OCI-LY1 (cell line): ENCODE measurements around the gene RUNX3.

Source experiments
- H2AFZ ChIP-seq: fragments of 200-600 bp; sonication (generic), shearing (Covaris generic); 2 replicates; pipeline ENCODE4 v1.6.0; 2014; ENCODE audit warnings: antibody characterized with exemption, mild to moderate bottlenecking, low read length
- H3F3A ChIP-seq: fragments of 200-600 bp; sonication (generic), shearing (Covaris generic); 2 replicates; pipeline ENCODE4 v1.6.0; 2014; ENCODE audit warnings: mild to moderate bottlenecking, antibody characterized with exemption, low read length, moderate library complexity; ENCODE audit not compliant: insufficient read depth
- H3K27ac ChIP-seq: fragments of 200-600 bp; sonication (generic); 2 replicates; pipeline ENCODE4 v1.5.1; 2014; ENCODE audit warnings: low read length, mixed run types, mild to moderate bottlenecking, low read depth; ENCODE audit not compliant: poor library complexity, severe bottlenecking
- H3K27me3 ChIP-seq: fragments of 200-600 bp; sonication (generic); 2 replicates; pipeline ENCODE4 v1.6.0; 2014; ENCODE audit warnings: antibody characterized with exemption, mild to moderate bottlenecking, low read length, moderate library complexity; ENCODE audit not compliant: insufficient read depth
- H3K36me3 ChIP-seq: fragments of 200-600 bp; sonication (generic); 2 replicates; pipeline ENCODE4 v1.6.1; 2014; ENCODE audit warnings: mild to moderate bottlenecking, antibody characterized with exemption, low read length, moderate library complexity, mixed read lengths; ENCODE audit not compliant: insufficient read depth
- H3K4me1 ChIP-seq: fragments of 200-600 bp; sonication (generic); 2 replicates; pipeline ENCODE4 v1.5.1; 2014; ENCODE audit warnings: mild to moderate bottlenecking, low read length, moderate library complexity; ENCODE audit not compliant: insufficient read depth, severe bottlenecking
- H3K4me2 ChIP-seq: fragments of 200-600 bp; sonication (generic), shearing (Covaris generic); 2 replicates; pipeline ENCODE4 v1.6.1; 2014; ENCODE audit warnings: low read length
- H3K4me3 ChIP-seq: fragments of 200-600 bp; sonication (generic); 2 replicates; pipeline ENCODE4 v1.5.1; 2014; ENCODE audit warnings: low read length, low read depth, mild to moderate bottlenecking, mixed read lengths; ENCODE audit not compliant: poor library complexity, severe bottlenecking
- H3K79me2 ChIP-seq: fragments of 200-600 bp; shearing (Covaris generic); 2 replicates; pipeline ENCODE4 v1.6.1; 2016; ENCODE audit warnings: mixed run types, low read length, mixed read lengths; ENCODE audit not compliant: insufficient read depth
- H3K9ac ChIP-seq: fragments of 200-600 bp; sonication (generic), shearing (Covaris generic); 2 replicates; pipeline ENCODE4 v1.6.1; 2014; ENCODE audit warnings: mild to moderate bottlenecking, low read length, mixed read lengths
- H3K9me2 ChIP-seq: fragments of 200-600 bp; sonication (generic), shearing (Covaris generic); 2 replicates; pipeline ENCODE4 v1.6.1; 2014; ENCODE audit warnings: low read depth, mild to moderate bottlenecking, low read length, mixed read lengths
- H3K9me3 ChIP-seq: fragments of 200-600 bp; shearing (Covaris generic); 2 replicates; pipeline ENCODE4 v1.6.1; 2014; ENCODE audit warnings: low read length, mixed read lengths
- H4K20me1 ChIP-seq: fragments of 200-600 bp; sonication (generic), shearing (Covaris generic); 2 replicates; pipeline ENCODE4 v1.6.0; 2016; ENCODE audit warnings: mild to moderate bottlenecking, low read length; ENCODE audit not compliant: insufficient read depth
- EZH2 ChIP-seq: fragments of 200-600 bp; sonication (generic), shearing (Covaris generic); IDR thresholded peaks from 2 replicates; pipeline ENCODE4 v1.8.0; 2017; ENCODE audit warnings: borderline replicate concordance, mixed run types, mild to moderate bottlenecking, antibody characterized with exemption, low read length, moderate library complexity, mixed read lengths
- TF ChIP-seq, protein P1 (sequence below): fragments of 200-600 bp; sonication (generic), shearing (Covaris generic); IDR thresholded peaks from 2 replicates; pipeline ENCODE4 v1.5.1; 2017; ENCODE audit warnings: mild to moderate bottlenecking, antibody characterized with exemption, low read length, moderate library complexity, mixed read lengths

Gene RUNX3

GRCh38 chr1:24859063-24860010 lies 70.7 kb downstream of the RUNX3 start:
- no peaks in the 10 kb centered on the region for H3F3A ChIP-seq
- H3K4me2 ChIP-seq = no peak overlapping the region
- no peaks in the 10 kb centered on the region for H3K36me3 ChIP-seq
- H4K20me1 ChIP-seq = no peaks in the 10 kb centered on the region
- H2AFZ ChIP-seq = no peak overlapping the region
- TF ChIP-seq, protein P1, sequence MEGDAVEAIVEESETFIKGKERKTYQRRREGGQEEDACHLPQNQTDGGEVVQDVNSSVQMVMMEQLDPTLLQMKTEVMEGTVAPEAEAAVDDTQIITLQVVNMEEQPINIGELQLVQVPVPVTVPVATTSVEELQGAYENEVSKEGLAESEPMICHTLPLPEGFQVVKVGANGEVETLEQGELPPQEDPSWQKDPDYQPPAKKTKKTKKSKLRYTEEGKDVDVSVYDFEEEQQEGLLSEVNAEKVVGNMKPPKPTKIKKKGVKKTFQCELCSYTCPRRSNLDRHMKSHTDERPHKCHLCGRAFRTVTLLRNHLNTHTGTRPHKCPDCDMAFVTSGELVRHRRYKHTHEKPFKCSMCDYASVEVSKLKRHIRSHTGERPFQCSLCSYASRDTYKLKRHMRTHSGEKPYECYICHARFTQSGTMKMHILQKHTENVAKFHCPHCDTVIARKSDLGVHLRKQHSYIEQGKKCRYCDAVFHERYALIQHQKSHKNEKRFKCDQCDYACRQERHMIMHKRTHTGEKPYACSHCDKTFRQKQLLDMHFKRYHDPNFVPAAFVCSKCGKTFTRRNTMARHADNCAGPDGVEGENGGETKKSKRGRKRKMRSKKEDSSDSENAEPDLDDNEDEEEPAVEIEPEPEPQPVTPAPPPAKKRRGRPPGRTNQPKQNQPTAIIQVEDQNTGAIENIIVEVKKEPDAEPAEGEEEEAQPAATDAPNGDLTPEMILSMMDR = no peak
- no peak for TF ChIP-seq EZH2
- no peaks in the 10 kb centered on the region for H3K9me3 ChIP-seq
- no peak overlapping the region for H3K9ac ChIP-seq
- no peaks in the 10 kb centered on the region for H3K4me1 ChIP-seq
- H3K27ac ChIP-seq = no peak overlapping the region
- no peaks in the 10 kb centered on the region for H3K9me2 ChIP-seq
- H3K4me3 ChIP-seq = no peak overlapping the region
- H3K27me3 ChIP-seq = no peaks in the 10 kb centered on the region
- H3K79me2 ChIP-seq = no peaks in the 10 kb centered on the region

GRCh38 chr1:24858277-24858676 lies 71.8 kb downstream of the RUNX3 start:
- Histone ChIP-seq H3F3A (no peaks in the 10 kb centered on the region), H4K20me1 (no peaks in the 10 kb centered on the region), H3K9me2 (no peaks in the 10 kb centered on the region), H3K27ac (no peak overlapping the region), H3K4me1 (no peaks in the 10 kb centered on the region), H3K79me2 (no peaks in the 10 kb centered on the region), H3K4me3 (no peak overlapping the region), H3K9me3 (no peaks in the 10 kb centered on the region), H3K27me3 (no peaks in the 10 kb centered on the region), H3K4me2 (no peak overlapping the region), H2AFZ (no peak overlapping the region), H3K36me3 (no peaks in the 10 kb centered on the region), H3K9ac (no peak overlapping the region)
- TF ChIP-seq, protein P1 = no peak
- no peak for TF ChIP-seq EZH2

GRCh38 chr1:24857507-24858133 lies 72.5 kb downstream of the RUNX3 start:
- no peak overlapping the region for H3K9ac ChIP-seq
- no peak for TF ChIP-seq EZH2
- TF ChIP-seq, protein P1 = peak; percentile 20; the same call in 1 of the 2 replicates
- H2AFZ ChIP-seq = no peak overlapping the region
- no peaks in the 10 kb centered on the region for H3K79me2 ChIP-seq
- no peaks in the 10 kb centered on the region for H3K27me3 ChIP-seq
- H3K36me3 ChIP-seq = no peaks in the 10 kb centered on the region
- no peaks in the 10 kb centered on the region for H3F3A ChIP-seq
- H3K9me2 ChIP-seq = no peaks in the 10 kb centered on the region
- no peaks in the 10 kb centered on the region for H4K20me1 ChIP-seq
- no peak overlapping the region for H3K4me2 ChIP-seq
- no peak overlapping the region for H3K4me3 ChIP-seq
- no peaks in the 10 kb centered on the region for H3K4me1 ChIP-seq
- no peaks in the 10 kb centered on the region for H3K9me3 ChIP-seq
- H3K27ac ChIP-seq = no peak overlapping the region
